ENCODE measurements around the gene CDC42EP1. TPM values are rescaled to one million over a fixed set of nuclear protein-coding genes. Genes with fewer than 3 reads are reported as not detected.
"Not testable (repeated sequence)": the region's sequence is repeated elsewhere in the genome, so short reads cannot be mapped to it uniquely, and the experiment has no call there.

The CDC42EP1 gene
- total RNA-seq, 2 experiments from 2014 or later = 0.36 to 0.73 TPM

- POLR2A ChIA-PET = not testable (repeated sequence)
- CTCF ChIA-PET = interaction anchor here (0.5 to 1.7 kb wide), 7 partner anchors 9 to 123 kb away, joined by 3 to 5 read pairs (median 4); no protein-coding TSS in a partner anchor
Measured at GRCh38 chr22:37527952-37528351, 32.3 kb upstream of the CDC42EP1 start.

- ChIA-PET POLR2A (interaction anchor here (1.2 kb wide), 1 partner anchor 37 kb away, joined by 3 read pairs; no protein-coding TSS in a partner anchor), CTCF (interaction anchor here (0.6 to 1.0 kb wide), 3 partner anchors 9 to 45 kb away, joined by 3 to 5 read pairs (median 4); no protein-coding TSS in a partner anchor)
Measured at GRCh38 chr22:37529652-37530345, 30.5 kb upstream of the CDC42EP1 start.

GRCh38 chr22:37533995-37534394 is 26.3 kb upstream of the CDC42EP1 start:
- POLR2A ChIA-PET = no interaction called here
- CTCF ChIA-PET = interaction anchor here (1.3 to 3.7 kb wide), 3 partner anchors 10 to 58 kb away, joined by 5 to 12 read pairs (median 5); no protein-coding TSS in a partner anchor

GRCh38 chr22:37534445-37534844 is 25.8 kb upstream of the CDC42EP1 start:
- ChIA-PET POLR2A (no interaction called here), CTCF (interaction anchor here (1.3 to 3.7 kb wide), 2 partner anchors 10 to 32 kb away, joined by 5 to 12 read pairs; no protein-coding TSS in a partner anchor)

- POLR2A ChIA-PET = no interaction called here
- CTCF ChIA-PET = interaction anchor here (3.7 kb wide), 1 partner anchor 32 kb away, joined by 12 read pairs; no protein-coding TSS in a partner anchor
Measured at GRCh38 chr22:37535159-37535558, 25.1 kb upstream of the CDC42EP1 start.

- CTCF ChIA-PET = interaction anchor here (1.3 to 15.9 kb wide), 6 partner anchors 9 to 229 kb away, joined by 3 to 297 read pairs (median 8); partner anchors contain the start of gene CDC42EP1
- POLR2A ChIA-PET = interaction anchor here (1.6 kb wide), 1 partner anchor 54 kb away, joined by 3 read pairs; no protein-coding TSS in a partner anchor
Measured at GRCh38 chr22:37538590-37539357, 21.5 kb upstream of the CDC42EP1 start.

GRCh38 chr22:37539790-37540189 is 20.5 kb upstream of the CDC42EP1 start:
- POLR2A ChIA-PET = interaction anchor here (0.6 to 1.6 kb wide), 2 partner anchors 40 to 53 kb away, joined by 3 read pairs; partner anchors contain the start of gene LGALS2

GRCh38 chr22:37542416-37542815 is 17.9 kb upstream of the CDC42EP1 start:
- POLR2A ChIA-PET = interaction anchor here (0.9 kb wide), 1 partner anchor 25 kb away, joined by 4 read pairs; no protein-coding TSS in a partner anchor
- CTCF ChIA-PET = interaction anchor here (0.6 to 15.9 kb wide), 3 partner anchors 21 to 50 kb away, joined by 3 to 297 read pairs (median 7); partner anchors contain the start of gene CDC42EP1

More at GRCh38 chr22:37539790-37540189, 20.5 kb upstream of the CDC42EP1 start:
- CTCF ChIA-PET = interaction anchor here (0.7 to 15.9 kb wide), 5 partner anchors 23 to 635 kb away, joined by 3 to 297 read pairs (median 11); partner anchors contain the start of gene CDC42EP1

GRCh38 chr22:37542959-37543358 is 17.3 kb upstream of the CDC42EP1 start:
- CTCF ChIA-PET = interaction anchor here (0.6 to 15.9 kb wide), 3 partner anchors 20 to 49 kb away, joined by 3 to 297 read pairs (median 7); partner anchors contain the start of gene CDC42EP1

GRCh38 chr22:37544955-37545702 is 15.2 kb upstream of the CDC42EP1 start:
- ChIA-PET CTCF (interaction anchor here (1.1 to 15.9 kb wide), 4 partner anchors 11 to 61 kb away, joined by 3 to 297 read pairs (median 6); partner anchors contain the start of gene CDC42EP1), POLR2A (no interaction called here)

More at GRCh38 chr22:37542959-37543358, 17.3 kb upstream of the CDC42EP1 start:
- POLR2A ChIA-PET = no interaction called here

GRCh38 chr22:37545703-37546436 is 14.4 kb upstream of the CDC42EP1 start:
- ChIA-PET CTCF (interaction anchor here (2.9 to 15.9 kb wide), 2 partner anchors 17 to 46 kb away, joined by 8 to 297 read pairs; partner anchors contain the start of gene CDC42EP1), POLR2A (no interaction called here)

- POLR2A ChIA-PET = no interaction called here
- CTCF ChIA-PET = interaction anchor here (2.9 to 15.9 kb wide), 2 partner anchors 16 to 46 kb away, joined by 8 to 297 read pairs; partner anchors contain the start of gene CDC42EP1
Measured at GRCh38 chr22:37546437-37547250, 13.6 kb upstream of the CDC42EP1 start.

GRCh38 chr22:37547251-37547741 is 13.0 kb upstream of the CDC42EP1 start:
- ChIA-PET POLR2A (no interaction called here), CTCF (interaction anchor here (2.9 to 15.9 kb wide), 2 partner anchors 16 to 45 kb away, joined by 8 to 297 read pairs; partner anchors contain the start of gene CDC42EP1)

- POLR2A ChIA-PET = interaction anchor here (0.6 to 0.9 kb wide), 2 partner anchors 17 to 538 kb away, joined by 3 to 4 read pairs; no protein-coding TSS in a partner anchor
Measured at GRCh38 chr22:37549704-37550059, 10.6 kb upstream of the CDC42EP1 start.

GRCh38 chr22:37550921-37551320 is 9.4 kb upstream of the CDC42EP1 start:
- POLR2A ChIA-PET = not testable (repeated sequence)
- CTCF ChIA-PET = interaction anchor here (15.9 kb wide), 1 partner anchor 12 kb away, joined by 297 read pairs; the partner anchor contains the start of gene CDC42EP1

More at GRCh38 chr22:37549704-37550059, 10.6 kb upstream of the CDC42EP1 start:
- CTCF ChIA-PET = interaction anchor here (1.9 to 15.9 kb wide), 2 partner anchors 9 to 13 kb away, joined by 4 to 297 read pairs; partner anchors contain the start of gene CDC42EP1

GRCh38 chr22:37551981-37552380 is 8.3 kb upstream of the CDC42EP1 start:
- CTCF ChIA-PET = interaction anchor here (15.9 kb wide), 1 partner anchor 11 kb away, joined by 297 read pairs; the partner anchor contains the start of gene CDC42EP1
- POLR2A ChIA-PET = no interaction called here
